Testis (tissue), 3 donors: ENCODE results near the gene MDM1. TPM values are rescaled to one million over a fixed set of nuclear protein-coding genes. Genes with fewer than 3 reads are reported as not detected.

Experiments
- DNase-seq: peaks from one replicate; pipeline ENCODE4 v3.0.0-alpha.2; 2019
- H3K27ac ChIP-seq, 2 donors: fragments of 200-600 bp; sonication (generic); one replicate each; pipeline ENCODE4 v1.5.1; 2019
- H3K27me3 ChIP-seq: fragments of 200-600 bp; sonication (generic); one replicate; pipeline ENCODE4 v1.5.1; 2019
- H3K36me3 ChIP-seq: fragments of 200-600 bp; sonication (generic); one replicate; pipeline ENCODE4 v1.5.1; 2017; ENCODE audit warnings: low read depth; ENCODE audit errors: missing control alignments
- H3K4me1 ChIP-seq: fragments of 200-600 bp; sonication (generic); one replicate; pipeline ENCODE4 v1.5.1; 2019
- H3K4me3 ChIP-seq, 2 donors: fragments of 200-600 bp; sonication (generic); one replicate each; pipeline ENCODE4 v1.5.1; 2017 to 2019
- H3K9me3 ChIP-seq: fragments of 200-600 bp; sonication (generic); one replicate; pipeline ENCODE4 v1.5.1; 2017
- CTCF ChIP-seq, 3 experiments: fragments of 450-650 bp in 2 of 3; fragments of 200-600 bp in 1 of 3; sonication (generic) in 1 of 3; IDR thresholded peaks; one replicate each; pipeline ENCODE4 v1.5.1; 2016 to 2019; ENCODE audit warnings: antibody characterized with exemption in 3 of 3, mild to moderate bottlenecking in 2 of 3, moderate library complexity in 1 of 3
- POLR2A ChIP-seq: fragments of 450-650 bp; IDR thresholded peaks from one replicate; pipeline ENCODE4 v1.6.1; 2017; ENCODE audit warnings: antibody characterized with exemption, mild to moderate bottlenecking, moderate library complexity
- WGBS, 2 donors: methylation state at CpG; one replicate each; pipeline ENCODE4 v1.1.5; 2018; 5-methylcytosine and 5-hydroxymethylcytosine counted together
- intact Hi-C: fragments of 100-400 bp; cut with DNase I; formaldehyde crosslinking; loops from one replicate; pipeline ENCODE4 v1.15.1; 2023; ENCODE audit warnings: low total_unique reads
- polyA plus RNA-seq: library from polyadenylated mRNA; stranded (reverse); fragments of 350-450 nt; fragmentation: Illumina TruSeq; extraction: RNeasy Lipid Tissue Mini Kit (QIAGEN cat#74804); gene quantifications from one replicate; pipeline ENCODE4 v1.2.3, GENCODE V29; 2014; ENCODE audit warnings: low read depth, low replicate concordance; ENCODE audit not compliant: insufficient read depth
- total RNA-seq, 2 donors: library from RNA; depleted of rRNA; stranded (reverse); fragments of >200 nt; gene quantifications; one replicate each; pipeline ENCODE4 v1.2.3, GENCODE V29; 2016

MDM1 gene
- total and polyA plus RNA-seq, 3 donors from 2014 or later, result 32.7 to 36.1 (median 35.3) TPM

GRCh38 chr12:68364328-68364727 is 32.2 kb upstream of the MDM1 start:
- intact Hi-C loops, result no loop called here
- 55 to 56% methylated on average over 3 of the region's 3 CpGs for WGBS, 2 donors
- Histone ChIP-seq H3K4me1 (peaks cover 7% of the 10 kb centered on the region), H3K27ac (peak overlapping the region in 1 of 2 donors; percentile 60), H3K27me3 (no peaks in the 10 kb centered on the region), H3K4me3 (no peak overlapping the region), H3K36me3 (no peaks in the 10 kb centered on the region), H3K9me3 (no peaks in the 10 kb centered on the region)
- no peak for DNase-seq
- TF ChIP-seq POLR2A (no peak), CTCF (IDR thresholded peaks at IDR 0.05) (no peak)

GRCh38 chr12:68361953-68362352 is 29.8 kb upstream of the MDM1 start:
- intact Hi-C loops, result no loop called here
- Histone ChIP-seq H3K27ac (no peak overlapping the region), H3K27me3 (no peaks in the 10 kb centered on the region), H3K4me1 (peaks cover 7% of the 10 kb centered on the region), H3K36me3 (no peaks in the 10 kb centered on the region), H3K9me3 (no peaks in the 10 kb centered on the region), H3K4me3 (no peak overlapping the region)
- TF ChIP-seq POLR2A, result no peak
- no peak for TF ChIP-seq CTCF (IDR thresholded peaks at IDR 0.05)
- DNase-seq, result no peak

GRCh38 chr12:68359674-68360073 is 27.5 kb upstream of the MDM1 start:
- no peak overlapping the region for H3K27ac ChIP-seq
- no peaks in the 10 kb centered on the region for H3K27me3 ChIP-seq
- TF ChIP-seq CTCF (IDR thresholded peaks at IDR 0.05), result no peak
- no peak overlapping the region for H3K4me3 ChIP-seq
- intact Hi-C loops, result no loop called here
- no peak for DNase-seq
- no peaks in the 10 kb centered on the region for H3K4me1 ChIP-seq
- H3K9me3 ChIP-seq, result no peaks in the 10 kb centered on the region
- H3K36me3 ChIP-seq, result no peaks in the 10 kb centered on the region

- DNase-seq, result peak; percentile 81
- Histone ChIP-seq H3K27me3 (no peaks in the 10 kb centered on the region), H3K4me1 (no peaks in the 10 kb centered on the region), H3K9me3 (no peaks in the 10 kb centered on the region), H3K36me3 (no peaks in the 10 kb centered on the region), H3K4me3 (no peak overlapping the region), H3K27ac (no peak overlapping the region)
- WGBS, 2 donors, result 48 to 59% methylated on average over 10 of the region's 10 CpGs
- no peak for TF ChIP-seq POLR2A
- peak; percentile 57 to 73 (median 63) for TF ChIP-seq CTCF (IDR thresholded peaks at IDR 0.05)
- intact Hi-C loops, result no loop called here
Observed at GRCh38 chr12:68358532-68359485, 26.6 kb upstream of the MDM1 start.

GRCh38 chr12:68356986-68357385 is 24.8 kb upstream of the MDM1 start:
- intact Hi-C loops, result no loop called here
- Histone ChIP-seq H3K9me3 (no peaks in the 10 kb centered on the region), H3K4me3 (no peak overlapping the region), H3K36me3 (no peaks in the 10 kb centered on the region), H3K27me3 (no peaks in the 10 kb centered on the region), H3K4me1 (no peaks in the 10 kb centered on the region), H3K27ac (no peak overlapping the region)
- no peak for TF ChIP-seq POLR2A
- no peak for TF ChIP-seq CTCF (IDR thresholded peaks at IDR 0.05)
- 92 to 100% methylated on average over 1 of the region's 1 CpG for WGBS, 2 donors
- DNase-seq, result no peak
